Upper lobe of left lung (tissue), 4 donors: ENCODE results near the gene HOXC6.

Source experiments
- EP300 ChIP-seq, 4 donors: sonication (generic); formaldehyde crosslinking; IDR thresholded peaks; one replicate each; pipeline ENCODE4 v1.5.1; 2017; ENCODE audit warnings: antibody characterized with exemption in 4 of 4, control low read depth in 2 of 4
- POLR2A ChIP-seq, 4 donors: fragments of 450-650 bp; IDR thresholded peaks; one replicate each; pipeline ENCODE4 v1.5.1; 2016 to 2017; ENCODE audit warnings: antibody characterized with exemption in 4 of 4, mild to moderate bottlenecking in 2 of 4
- POLR2AphosphoS5 ChIP-seq, 2 donors: sonication (generic); formaldehyde crosslinking; IDR thresholded peaks; one replicate each; pipeline ENCODE4 v1.5.1; 2017; ENCODE audit warnings: antibody characterized with exemption in 2 of 2
- TF ChIP-seq, protein P1 (sequence below), 6 experiments: fragments of 450-650 bp in 4 of 6; fragments of 200-600 bp in 2 of 6; sonication (generic) in 2 of 6; IDR thresholded peaks; one replicate each; pipeline ENCODE4 v1.5.1; 2016 to 2019; ENCODE audit warnings: antibody characterized with exemption in 6 of 6

DNA sequence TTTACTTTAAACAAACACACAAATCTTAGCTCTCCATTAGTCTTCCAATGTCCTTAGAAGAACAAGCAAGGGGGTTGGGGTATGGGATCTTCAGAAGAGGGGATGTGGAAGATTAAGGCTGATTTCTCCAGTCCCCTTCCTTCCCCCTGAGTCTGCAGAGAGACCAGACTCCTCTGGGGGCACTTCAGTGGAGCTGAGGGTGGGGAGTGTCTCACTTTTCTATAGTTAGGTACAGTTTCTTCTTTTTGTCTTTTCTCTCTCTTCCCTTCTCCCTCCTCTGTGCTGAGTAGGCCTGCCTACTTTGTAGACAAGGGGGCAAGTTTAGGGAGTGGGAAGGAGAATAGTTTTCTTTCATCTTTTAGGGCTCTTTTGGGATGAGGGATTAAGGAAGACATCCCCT is 27.9 kb downstream of the HOXC6 start:
- TF ChIP-seq, protein P1, sequence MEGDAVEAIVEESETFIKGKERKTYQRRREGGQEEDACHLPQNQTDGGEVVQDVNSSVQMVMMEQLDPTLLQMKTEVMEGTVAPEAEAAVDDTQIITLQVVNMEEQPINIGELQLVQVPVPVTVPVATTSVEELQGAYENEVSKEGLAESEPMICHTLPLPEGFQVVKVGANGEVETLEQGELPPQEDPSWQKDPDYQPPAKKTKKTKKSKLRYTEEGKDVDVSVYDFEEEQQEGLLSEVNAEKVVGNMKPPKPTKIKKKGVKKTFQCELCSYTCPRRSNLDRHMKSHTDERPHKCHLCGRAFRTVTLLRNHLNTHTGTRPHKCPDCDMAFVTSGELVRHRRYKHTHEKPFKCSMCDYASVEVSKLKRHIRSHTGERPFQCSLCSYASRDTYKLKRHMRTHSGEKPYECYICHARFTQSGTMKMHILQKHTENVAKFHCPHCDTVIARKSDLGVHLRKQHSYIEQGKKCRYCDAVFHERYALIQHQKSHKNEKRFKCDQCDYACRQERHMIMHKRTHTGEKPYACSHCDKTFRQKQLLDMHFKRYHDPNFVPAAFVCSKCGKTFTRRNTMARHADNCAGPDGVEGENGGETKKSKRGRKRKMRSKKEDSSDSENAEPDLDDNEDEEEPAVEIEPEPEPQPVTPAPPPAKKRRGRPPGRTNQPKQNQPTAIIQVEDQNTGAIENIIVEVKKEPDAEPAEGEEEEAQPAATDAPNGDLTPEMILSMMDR (IDR thresholded peaks at IDR 0.05): no peak
- TF ChIP-seq POLR2A (IDR thresholded peaks at IDR 0.05) (no peak), EP300 (IDR thresholded peaks at IDR 0.05) (no peak), POLR2AphosphoS5 (IDR thresholded peaks at IDR 0.05) (no peak)
